GM12878 (cell line): Measurements from ENCODE around the gene IFNA17. TPM values are rescaled to one million over a fixed set of nuclear protein-coding genes. Genes with fewer than 3 reads are reported as not detected.
A peak's percentile ranks its signal among the peaks of the same experiment; 100 is the strongest.
"Not testable (repeated sequence)": the region's sequence is repeated elsewhere in the genome, so short reads cannot be mapped to it uniquely, and the experiment has no call there.

ENCODE experiments used
- ATAC-seq: fragments of 200-7000 bp; cut with Tn5 transposase; 3 replicates; pipeline ENCODE4 v1.9.1; 2020; ENCODE audit warnings: mild to moderate bottlenecking, moderate library complexity
- BruUV-seq: library from RNA; stranded (reverse); fragments of 400-500 nt; replicated peaks from 2 replicates; lab custom pipeline; 2021; lab: Mats Ljungman, UMichigan
- CTCF ChIA-PET: fragments of 300-600 bp; sonication (Branson Sonifier 250); formaldehyde crosslinking; extraction: SDS; loops from one replicate; lab custom pipeline; 2021; ENCODE audit warnings: inconsistent platforms; lab: Yijun Ruan, JAX
- POLR2A ChIA-PET: fragments of 350-600 bp; formaldehyde crosslinking; extraction: SDS; loops from one replicate; lab custom pipeline; 2021; ENCODE audit warnings: inconsistent platforms; lab: Charles Lee
- RAD21 ChIA-PET: fragments of 300-600 bp; sonication (Branson Sonifier 250); formaldehyde crosslinking; loops from one replicate; lab custom pipeline; 2023; ENCODE audit warnings: antibody characterized with exemption; ENCODE audit not compliant: unreplicated experiment; lab: Charles Lee
- SMC1A ChIA-PET: fragments of 300-600 bp; sonication (Branson Sonifier 250); formaldehyde crosslinking; loops from one replicate; lab custom pipeline; 2023; ENCODE audit not compliant: unreplicated experiment, uncharacterized antibody; lab: Charles Lee
- DNase-seq: peaks from one replicate; pipeline ENCODE4 v3.0.0-alpha.2; 2011; ENCODE audit warnings: low read depth, low spot score
- FAIRE-seq: peaks from 3 replicates; lab custom pipeline; 2011; peaks lifted over from hg19 to GRCh38; lab: Jason Lieb, UNC
- H2AFZ ChIP-seq: 2 replicates; pipeline ENCODE4 v1.6.0; 2011; ENCODE audit warnings: low read depth, low read length, control low read depth; ENCODE audit not compliant: control insufficient read depth
- H3K27ac ChIP-seq: 2 replicates; pipeline ENCODE4 v1.5.1; 2011; ENCODE audit warnings: control low read depth; ENCODE audit not compliant: control insufficient read depth, insufficient read depth
- H3K27me3 ChIP-seq, 2 experiments: replicated peaks in 1 of 2; 2 replicates each; pipeline versions ENCODE4 v1.6.0 to v1.6.1; 2011; ENCODE audit warnings: low read length in 1 of 2; ENCODE audit not compliant: control insufficient read depth in 2 of 2, insufficient read depth in 2 of 2
- H3K36me3 ChIP-seq, 2 experiments: 2 replicates each; pipeline ENCODE4 v1.5.1; 2011; ENCODE audit warnings: low read length in 1 of 2; ENCODE audit not compliant: control insufficient read depth in 2 of 2, insufficient read depth in 2 of 2
- H3K4me1 ChIP-seq: 2 replicates; pipeline ENCODE4 v1.6.1; 2011; ENCODE audit warnings: mild to moderate bottlenecking, low read length, moderate library complexity, mixed read lengths; ENCODE audit not compliant: control insufficient read depth, insufficient read depth
- H3K4me2 ChIP-seq: 2 replicates; pipeline ENCODE4 v1.6.0; 2011; ENCODE audit warnings: control low read depth; ENCODE audit not compliant: control insufficient read depth, insufficient read depth
- H3K4me3 ChIP-seq: fragments of 200-600 bp; sonication (generic); 2 replicates; pipeline ENCODE4 v1.5.1; 2016
- H3K79me2 ChIP-seq: 2 replicates; pipeline ENCODE4 v1.6.0; 2011; ENCODE audit warnings: low read length; ENCODE audit not compliant: control insufficient read depth, insufficient read depth
- H3K9ac ChIP-seq: 2 replicates; pipeline ENCODE4 v1.8.0; 2011; ENCODE audit warnings: low read length, control low read depth, mixed read lengths; ENCODE audit not compliant: control insufficient read depth, insufficient read depth
- H3K9me3 ChIP-seq: replicated peaks from 3 replicates; pipeline ENCODE4 v1.5.1; 2011; ENCODE audit warnings: mild to moderate bottlenecking, low read length; ENCODE audit not compliant: control insufficient read depth, insufficient read depth
- H4K20me1 ChIP-seq: 2 replicates; pipeline ENCODE4 v1.6.0; 2011; ENCODE audit not compliant: control insufficient read depth, insufficient read depth
- RAD21 ChIP-seq: IDR thresholded peaks from 2 replicates; pipeline ENCODE4 v1.6.1; 2011; ENCODE audit warnings: mild to moderate bottlenecking, low read depth, low read length, moderate library complexity; ENCODE audit not compliant: insufficient read depth
- WGBS: methylation state at CpG from one replicate; pipeline ENCODE4 v1.1.6; 2016; ENCODE audit warnings: low lambda C conversion rate; ENCODE audit not compliant: insufficient replicate concordance, insufficient coverage; ENCODE audit errors: missing lambda C conversion rate; 5-methylcytosine and 5-hydroxymethylcytosine counted together
- in situ Hi-C: fragments of 300-500 bp; cut with MboI; formaldehyde crosslinking; loops from 9 replicates; pipeline ENCODE4 v1.14.3; 2018; ENCODE audit warnings: mixed read lengths
- intact Hi-C: fragments of 100-400 bp; cut with micrococcal nuclease; formaldehyde crosslinking; loops from one replicate; pipeline ENCODE4 v1.14.2; 2022; ENCODE audit not compliant: unreplicated experiment
- polyA plus RNA-seq, 11 experiments: library from polyadenylated mRNA; depleted of rRNA in 4 of 11; unstranded in 6 of 11; stranded (reverse) in 5 of 11; fragments of >200 nt; fragmentation: Nextera tagmentation in 4 of 11; fragmentation: Illumina TruSeq in 1 of 11; extraction: Ambion mirVana in 4 of 11; extraction: Trizol in 1 of 11; gene quantifications; 1 replicate in 1 of 11; 2 replicates in 10 of 11; pipeline versions ENCODE4 v1.2.1 to v1.2.3, GENCODE V29; 2011 to 2016; ENCODE audit warnings: inconsistent platforms in 2 of 11, missing spikeins in 2 of 11, low read depth in 1 of 11
- total RNA-seq, 4 experiments: library from RNA; depleted of rRNA in 3 of 4; stranded (reverse); fragments of >200 nt in 3 of 4; fragmentation: Illumina TruSeq in 1 of 4; extraction: Trizol in 1 of 4; gene quantifications; 2 replicates each; pipeline versions ENCODE4 v1.2.1 to v1.2.3, GENCODE V29; 2013 to 2021
- TF ChIP-seq, protein P1 (sequence below), 3 experiments: IDR thresholded peaks in 2 of 3; conservative IDR thresholded peaks in 1 of 3; 2 replicates each; pipeline ENCODE4 v1.5.1; 2011; ENCODE audit warnings: low read depth in 3 of 3, low read length in 3 of 3, mild to moderate bottlenecking in 3 of 3, control low read depth in 2 of 3, moderate library complexity in 2 of 3, inconsistent platforms in 1 of 3, mixed read lengths in 1 of 3; ENCODE audit not compliant: control insufficient read depth in 2 of 3, insufficient read depth in 1 of 3; ENCODE audit errors: extremely low read depth in 1 of 3

The IFNA17 gene
- total and polyA plus RNA-seq, 10 of the 15 experiments (the other 5 are each of a cell fraction or from before 2014, with no cell fraction given), result not detected

DNA sequence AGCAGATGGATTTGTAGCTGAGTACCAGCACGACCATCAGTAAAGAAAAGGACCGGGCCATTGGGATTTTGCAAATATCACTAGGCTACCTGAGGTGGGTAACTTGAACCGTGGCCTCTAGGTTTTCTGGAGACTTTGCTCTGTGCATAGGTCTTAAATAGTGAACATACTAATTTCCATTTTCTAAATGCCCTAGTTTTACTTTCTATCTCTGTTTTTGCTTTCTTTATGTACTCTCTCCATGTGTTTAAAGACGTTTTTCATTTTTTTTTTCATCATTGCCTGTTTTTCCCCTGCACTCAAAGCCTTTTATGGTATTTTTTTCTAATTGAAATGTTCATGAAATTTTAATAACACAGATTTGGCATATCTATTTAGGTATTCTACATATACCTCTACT is 25.9 kb downstream of the IFNA17 start, which contains the start of gene IFNA7:
IFNA7 (minus strand) TSS at position 101 of the 400 bp plus-strand sequence; CDS start at position 61, 40 bp downstream.
- RAD21 ChIA-PET, H3K9me3 ChIP-seq, DNase-seq, H3K79me2 ChIP-seq, FAIRE-seq, H3K4me3 ChIP-seq, H4K20me1 ChIP-seq, intact Hi-C loops, H3K27me3 ChIP-seq, H3K9ac ChIP-seq, POLR2A ChIA-PET, H2AFZ ChIP-seq, H3K4me1 ChIP-seq, CTCF ChIA-PET, H3K36me3 ChIP-seq, BruUV-seq, in situ Hi-C loops, SMC1A ChIA-PET, ATAC-seq, H3K4me2 ChIP-seq, H3K27ac ChIP-seq: not testable (repeated sequence)
- WGBS, result 18% methylated on average over 4 of the region's 4 CpGs

DNA sequence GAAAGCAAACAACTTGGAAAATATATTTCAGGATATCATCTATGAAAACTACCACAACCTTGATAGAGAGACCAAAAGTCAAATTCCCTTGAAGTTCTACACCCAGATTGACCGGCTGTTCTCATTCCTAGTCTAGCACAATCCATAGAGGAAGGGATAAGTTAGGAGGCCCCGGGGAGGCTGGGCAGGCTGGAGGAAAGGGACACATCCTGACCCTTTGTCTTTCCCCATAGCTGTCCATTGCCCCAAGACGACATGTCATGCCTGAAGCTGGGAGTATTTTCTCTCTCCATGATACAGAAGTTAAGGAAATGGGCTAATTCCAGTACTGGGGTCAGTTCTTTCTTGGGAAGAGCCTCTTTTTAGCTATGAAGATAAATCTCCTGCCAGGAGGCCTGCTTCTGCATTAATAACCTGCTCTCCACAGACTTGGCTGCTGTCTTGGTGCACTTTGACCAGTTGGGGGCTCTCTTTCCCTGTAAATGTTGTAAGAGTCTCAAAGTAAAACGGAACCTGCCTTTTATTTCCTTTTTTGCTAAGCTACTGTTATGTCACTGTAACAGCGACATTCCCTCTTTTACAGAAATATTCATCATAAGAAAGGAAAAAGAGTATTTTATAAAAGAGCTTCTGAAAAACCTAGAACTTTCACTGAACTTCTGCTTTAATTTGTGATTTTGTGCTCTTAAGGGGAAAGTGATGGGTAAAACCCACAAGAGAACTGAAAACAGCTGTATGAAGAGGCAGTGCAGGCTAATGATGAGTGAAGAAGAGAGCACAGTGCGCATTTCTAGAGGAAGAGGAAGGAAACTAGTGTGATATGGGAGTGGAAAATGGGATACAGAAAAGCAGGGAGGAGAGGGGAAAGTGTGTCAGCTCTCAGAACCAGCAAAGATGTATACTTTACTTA is 32.9 kb downstream of the IFNA17 start:
- intact Hi-C loops, result loop anchor here (10.0 kb wide), 1 partner anchor 120 kb away; no protein-coding TSS in a partner anchor
- in situ Hi-C loops, DNase-seq, H3K9ac ChIP-seq, H3K36me3 ChIP-seq, H3K27me3 ChIP-seq, H3K9me3 ChIP-seq, H3K4me3 ChIP-seq, H3K4me1 ChIP-seq, H3K79me2 ChIP-seq, H2AFZ ChIP-seq, H3K27ac ChIP-seq, POLR2A ChIA-PET, BruUV-seq, H4K20me1 ChIP-seq: not testable (repeated sequence)
- FAIRE-seq (peak; percentile 57), ATAC-seq (peak; percentile 96)
- 28% methylated on average over 5 of the region's 6 CpGs for WGBS
- CTCF ChIA-PET, result interaction anchor here (0.6 to 2.7 kb wide), 38 partner anchors 13 to 1268 kb away, joined by 3 to 28 read pairs (median 3); partner anchors contain the start of gene IFNW1
- RAD21 ChIA-PET, result interaction anchor here (0.7 to 2.6 kb wide), 10 partner anchors 12 to 239 kb away, joined by 3 to 9 read pairs (median 4); no protein-coding TSS in a partner anchor
- peak overlapping the region; percentile 25; the same call in 1 of the 2 replicates for H3K4me2 ChIP-seq
- peak; percentile 61 for TF ChIP-seq RAD21
- TF ChIP-seq, protein P1, sequence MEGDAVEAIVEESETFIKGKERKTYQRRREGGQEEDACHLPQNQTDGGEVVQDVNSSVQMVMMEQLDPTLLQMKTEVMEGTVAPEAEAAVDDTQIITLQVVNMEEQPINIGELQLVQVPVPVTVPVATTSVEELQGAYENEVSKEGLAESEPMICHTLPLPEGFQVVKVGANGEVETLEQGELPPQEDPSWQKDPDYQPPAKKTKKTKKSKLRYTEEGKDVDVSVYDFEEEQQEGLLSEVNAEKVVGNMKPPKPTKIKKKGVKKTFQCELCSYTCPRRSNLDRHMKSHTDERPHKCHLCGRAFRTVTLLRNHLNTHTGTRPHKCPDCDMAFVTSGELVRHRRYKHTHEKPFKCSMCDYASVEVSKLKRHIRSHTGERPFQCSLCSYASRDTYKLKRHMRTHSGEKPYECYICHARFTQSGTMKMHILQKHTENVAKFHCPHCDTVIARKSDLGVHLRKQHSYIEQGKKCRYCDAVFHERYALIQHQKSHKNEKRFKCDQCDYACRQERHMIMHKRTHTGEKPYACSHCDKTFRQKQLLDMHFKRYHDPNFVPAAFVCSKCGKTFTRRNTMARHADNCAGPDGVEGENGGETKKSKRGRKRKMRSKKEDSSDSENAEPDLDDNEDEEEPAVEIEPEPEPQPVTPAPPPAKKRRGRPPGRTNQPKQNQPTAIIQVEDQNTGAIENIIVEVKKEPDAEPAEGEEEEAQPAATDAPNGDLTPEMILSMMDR (IDR thresholded peaks at IDR 0.05 in 2 of 3, conservative IDR thresholded peaks at IDR 0.05 in 1 of 3; ENCODE audit: control insufficient read depth in 2 of 3, extremely low read depth in 1 of 3, insufficient read depth in 1 of 3, low read depth in 3 of 3, low read length in 3 of 3), result peak; percentile 45 to 56 (median 53); a peak in 5 of 6 replicates
- SMC1A ChIA-PET, result interaction anchor here (0.6 to 1.3 kb wide), 11 partner anchors 12 to 593 kb away, joined by 3 to 6 read pairs (median 5); no protein-coding TSS in a partner anchor

DNA sequence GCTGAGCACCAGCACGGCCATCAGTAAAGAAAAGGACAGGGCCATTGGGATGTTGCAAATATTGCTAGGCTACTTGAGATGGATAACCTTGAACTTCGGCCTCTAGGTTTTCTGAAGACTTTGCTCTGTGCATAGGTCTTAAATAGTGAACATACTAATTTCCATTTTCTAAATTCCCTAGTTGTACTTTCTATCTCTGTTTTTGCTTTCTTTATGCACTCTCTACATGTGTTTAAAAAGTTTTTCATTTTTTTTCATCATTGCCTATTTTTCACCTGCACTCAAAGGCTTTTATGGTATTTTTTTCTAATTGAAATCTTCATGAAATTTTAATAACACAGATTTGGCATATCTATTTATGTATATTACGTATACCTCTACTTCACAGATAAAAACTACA is 40.5 kb downstream of the IFNA17 start, which contains the start of gene IFNA4:
IFNA4 (minus strand) TSS at position 101 of the 400 bp plus-strand sequence; CDS start at position 45, 56 bp downstream.
- ChIA-PET SMC1A (interaction anchor here (0.6 kb wide), 1 partner anchor 17 kb away, joined by 3 read pairs; no protein-coding TSS in a partner anchor), CTCF (interaction anchor here (0.7 to 1.2 kb wide), 2 partner anchors 26 to 1723 kb away, joined by 3 to 5 read pairs; no protein-coding TSS in a partner anchor)
- H3K27ac ChIP-seq, H3K27me3 ChIP-seq, BruUV-seq, H2AFZ ChIP-seq, intact Hi-C loops, H4K20me1 ChIP-seq, H3K9me3 ChIP-seq, RAD21 ChIA-PET, H3K79me2 ChIP-seq, in situ Hi-C loops, H3K4me2 ChIP-seq, H3K4me3 ChIP-seq, ATAC-seq, POLR2A ChIA-PET, H3K4me1 ChIP-seq, DNase-seq, FAIRE-seq, H3K9ac ChIP-seq, H3K36me3 ChIP-seq: not testable (repeated sequence)
- WGBS, result 0% methylated on average over 3 of the region's 3 CpGs
